Neuronal stem cell (in vitro differentiated cells): Measurements from ENCODE around the gene FOXC2.
A peak's percentile ranks its signal among the peaks of the same experiment; 100 is the strongest.

Source experiments
- DNase-seq: peaks from one replicate; pipeline ENCODE4 v3.0.0-alpha.2; 2013; ENCODE audit warnings: low spot score
- H2AFZ ChIP-seq: one replicate; pipeline ENCODE4 v1.6.1; 2013; ENCODE audit warnings: mild to moderate bottlenecking, low read length, inconsistent platforms
- H2AK5ac ChIP-seq: 2 replicates; pipeline ENCODE4 v1.6.1; 2013; ENCODE audit warnings: low read depth, mild to moderate bottlenecking, inconsistent platforms, low read length, moderate library complexity, mixed read lengths
- H2BK120ac ChIP-seq: 2 replicates; pipeline ENCODE4 v1.6.1; 2013; ENCODE audit warnings: low read depth, mild to moderate bottlenecking, inconsistent platforms, low read length, moderate library complexity, mixed read lengths
- H2BK12ac ChIP-seq: one replicate; pipeline ENCODE4 v1.6.1; 2013; ENCODE audit warnings: low read length, inconsistent platforms
- H2BK15ac ChIP-seq: 2 replicates; pipeline ENCODE4 v1.6.1; 2013; ENCODE audit warnings: mild to moderate bottlenecking, low read length, inconsistent platforms, mixed read lengths
- H2BK5ac ChIP-seq: one replicate; pipeline ENCODE4 v1.6.1; 2013; ENCODE audit warnings: inconsistent platforms, mild to moderate bottlenecking, low read length, moderate library complexity
- H3K14ac ChIP-seq: one replicate; pipeline ENCODE4 v1.6.1; 2013; ENCODE audit warnings: low read length, inconsistent platforms
- H3K18ac ChIP-seq: 2 replicates; pipeline ENCODE4 v1.6.1; 2013; ENCODE audit warnings: low read length, inconsistent platforms
- H3K23ac ChIP-seq: 2 replicates; pipeline ENCODE4 v1.6.1; 2013; ENCODE audit warnings: low read depth, mild to moderate bottlenecking, mixed read lengths, low read length, inconsistent platforms; ENCODE audit not compliant: poor library complexity
- H3K27ac ChIP-seq: replicated peaks from 3 replicates; pipeline ENCODE4 v1.5.1; 2013; ENCODE audit warnings: low read length, inconsistent platforms
- H3K27me3 ChIP-seq, 3 experiments: 2 replicates each; pipeline ENCODE4 v1.6.1; 2013; ENCODE audit warnings: low read length in 3 of 3, mild to moderate bottlenecking in 2 of 3, inconsistent platforms in 1 of 3, low read depth in 1 of 3, mixed read lengths in 1 of 3, moderate library complexity in 1 of 3; ENCODE audit not compliant: control insufficient read depth in 3 of 3, insufficient read depth in 3 of 3
- H3K36me3 ChIP-seq, 2 donors: replicated peaks in 1 of 2; 2 replicates each; pipeline ENCODE4 v1.6.1; 2013; ENCODE audit warnings: low read length in 2 of 2; ENCODE audit not compliant: control insufficient read depth in 2 of 2, insufficient read depth in 2 of 2
- H3K4ac ChIP-seq: 2 replicates; pipeline ENCODE4 v1.6.1; 2013; ENCODE audit warnings: inconsistent platforms, mild to moderate bottlenecking, low read length, moderate library complexity
- H3K4me1 ChIP-seq, 2 donors: 1 replicate in 1 of 2; 2 replicates in 1 of 2; pipeline ENCODE4 v1.6.1; 2013; ENCODE audit warnings: low read length in 2 of 2, low read depth in 1 of 2; ENCODE audit not compliant: control insufficient read depth in 2 of 2, insufficient read depth in 1 of 2
- H3K4me2 ChIP-seq: one replicate; pipeline ENCODE4 v1.6.1; 2013; ENCODE audit warnings: mild to moderate bottlenecking, low read length, inconsistent platforms; ENCODE audit not compliant: insufficient read depth, poor library complexity, severe bottlenecking
- H3K4me3 ChIP-seq, 2 donors: 2 replicates each; pipeline ENCODE4 v1.5.1; 2013; ENCODE audit warnings: low read length in 2 of 2, mild to moderate bottlenecking in 2 of 2, inconsistent platforms in 1 of 2, moderate library complexity in 1 of 2
- H3K79me1 ChIP-seq: one replicate; pipeline ENCODE4 v1.6.1; 2013; ENCODE audit warnings: low read depth, mild to moderate bottlenecking, inconsistent platforms, low read length, moderate library complexity
- H3K9ac ChIP-seq: one replicate; pipeline ENCODE4 v1.6.1; 2013; ENCODE audit warnings: mild to moderate bottlenecking, low read depth, low read length, inconsistent platforms; ENCODE audit not compliant: poor library complexity
- H3K9me3 ChIP-seq, 2 donors: replicated peaks in 1 of 2; 2 replicates each; pipeline versions ENCODE3 to v1.6.1; 2013; ENCODE audit warnings: low read length in 2 of 2, mild to moderate bottlenecking in 2 of 2, inconsistent platforms in 1 of 2, low read depth in 1 of 2, mixed read lengths in 1 of 2, moderate library complexity in 1 of 2; ENCODE audit not compliant: control insufficient read depth in 2 of 2, insufficient read depth in 1 of 2
- H4K8ac ChIP-seq: one replicate; pipeline ENCODE4 v1.6.1; 2013; ENCODE audit warnings: low read depth, mild to moderate bottlenecking, inconsistent platforms, low read length, moderate library complexity
- H4K91ac ChIP-seq: one replicate; pipeline ENCODE4 v1.6.1; 2013; ENCODE audit warnings: low read length, low read depth, mild to moderate bottlenecking, inconsistent platforms; ENCODE audit not compliant: poor library complexity
- WGBS, 2 donors: extraction: QIAGEN DNeasy Blood & Tissue Kit; methylation state at CpG; one replicate each; pipeline ENCODE4 v1.1.7; 2013; ENCODE audit warnings: missing lambda C conversion rate in 2 of 2, mixed read lengths in 1 of 2; ENCODE audit not compliant: insufficient read length in 2 of 2, insufficient replicate concordance in 1 of 2; ENCODE audit errors: extremely low coverage in 2 of 2; 5-methylcytosine and 5-hydroxymethylcytosine counted together

The FOXC2 gene

GRCh38 chr16:86580791-86581170 lies 14.2 kb downstream of the FOXC2 start:
- Histone ChIP-seq H3K36me3 (no peaks in the 10 kb centered on the region), H3K9me3 (peaks cover 0 to 1% of the 10 kb centered on the region in 2 donors), H3K27ac (no peak overlapping the region), H3K4me2 (no peak overlapping the region), H3K18ac (no peak overlapping the region), H2BK120ac (no peak overlapping the region), H2BK5ac (no peak overlapping the region), H3K4me3 (no peak overlapping the region), H4K91ac (no peak overlapping the region), H3K9ac (no peak overlapping the region), H2BK15ac (no peak overlapping the region), H3K4ac (no peak overlapping the region), H3K14ac (no peak overlapping the region), H2BK12ac (no peak overlapping the region), H3K79me1 (no peaks in the 10 kb centered on the region), H3K4me1 (peaks cover 0 to 10% of the 10 kb centered on the region in 2 donors), H4K8ac (no peak overlapping the region), H2AFZ (no peak overlapping the region), H3K27me3 (peaks cover 42 to 90% (median 60%) of the 10 kb centered on the region in 3 experiments), H3K23ac (no peak overlapping the region), H2AK5ac (no peak overlapping the region)
- WGBS, 2 donors, result no CpG with 5 or more reads among the region's 9 CpGs
- DNase-seq, result no peak

GRCh38 chr16:86581458-86581857 lies 14.8 kb downstream of the FOXC2 start:
- no peaks in the 10 kb centered on the region for H3K79me1 ChIP-seq
- no peak overlapping the region for H3K27ac ChIP-seq
- H4K91ac ChIP-seq, result no peak overlapping the region
- H3K14ac ChIP-seq, result no peak overlapping the region
- H2BK120ac ChIP-seq, result no peak overlapping the region
- H3K4me1 ChIP-seq, result peaks cover 0 to 9% of the 10 kb centered on the region in 2 donors
- DNase-seq, result no peak
- no peak overlapping the region for H3K4me2 ChIP-seq
- H3K18ac ChIP-seq, result no peak overlapping the region
- no peak overlapping the region for H2BK5ac ChIP-seq
- no peak overlapping the region for H3K9ac ChIP-seq
- H2BK15ac ChIP-seq, result no peak overlapping the region
- H3K4me3 ChIP-seq, result no peak overlapping the region
- no peak overlapping the region for H2AK5ac ChIP-seq
- H2AFZ ChIP-seq, result no peak overlapping the region
- peaks cover 0 to 1% of the 10 kb centered on the region in 2 donors for H3K9me3 ChIP-seq
- H4K8ac ChIP-seq, result no peak overlapping the region
- H3K4ac ChIP-seq, result no peak overlapping the region
- WGBS, 2 donors, result no CpG with 5 or more reads among the region's 4 CpGs
- H3K36me3 ChIP-seq, result no peaks in the 10 kb centered on the region
- H2BK12ac ChIP-seq, result no peak overlapping the region
- peaks cover 41 to 83% (median 57%) of the 10 kb centered on the region in 3 experiments for H3K27me3 ChIP-seq
- H3K23ac ChIP-seq, result no peak overlapping the region

GRCh38 chr16:86584071-86584685 lies 17.5 kb downstream of the FOXC2 start:
- no CpG with 5 or more reads among the region's 6 CpGs for WGBS, 2 donors
- no peak overlapping the region for H2BK12ac ChIP-seq
- no peak overlapping the region for H2BK120ac ChIP-seq
- no peak overlapping the region for H2BK15ac ChIP-seq
- H3K4me3 ChIP-seq, result no peak overlapping the region
- no peaks in the 10 kb centered on the region for H3K36me3 ChIP-seq
- H3K27me3 ChIP-seq, result peaks cover 14 to 56% (median 30%) of the 10 kb centered on the region in 3 experiments
- peak overlapping the region; percentile 56 for H3K23ac ChIP-seq
- peaks cover 0 to 2% of the 10 kb centered on the region in 2 donors for H3K4me1 ChIP-seq
- no peak overlapping the region for H3K4me2 ChIP-seq
- H3K79me1 ChIP-seq, result no peaks in the 10 kb centered on the region
- H3K27ac ChIP-seq, result no peak overlapping the region
- no peak overlapping the region for H2AFZ ChIP-seq
- peak overlapping the region; percentile 85 for H2AK5ac ChIP-seq
- peak overlapping the region; percentile 71 for H3K18ac ChIP-seq
- H3K9ac ChIP-seq, result no peak overlapping the region
- no peak overlapping the region for H4K8ac ChIP-seq
- DNase-seq, result no peak
- H2BK5ac ChIP-seq, result no peak overlapping the region
- no peak overlapping the region for H3K4ac ChIP-seq
- no peak overlapping the region for H3K14ac ChIP-seq
- no peak overlapping the region for H4K91ac ChIP-seq
- no peaks in the 10 kb centered on the region for H3K9me3 ChIP-seq

GRCh38 chr16:86584726-86585721 lies 18.4 kb downstream of the FOXC2 start:
- no peak overlapping the region for H2AK5ac ChIP-seq
- no peak overlapping the region for H3K23ac ChIP-seq
- H3K14ac ChIP-seq, result no peak overlapping the region
- no peak overlapping the region for H2AFZ ChIP-seq
- no peak overlapping the region for H3K4ac ChIP-seq
- no peak overlapping the region for H3K4me3 ChIP-seq
- no peak overlapping the region for H3K4me2 ChIP-seq
- no peak overlapping the region for H3K27ac ChIP-seq
- H4K91ac ChIP-seq, result peak overlapping the region; percentile 20
- peaks cover 6 to 47% (median 21%) of the 10 kb centered on the region in 3 experiments for H3K27me3 ChIP-seq
- no peak overlapping the region for H4K8ac ChIP-seq
- H3K9me3 ChIP-seq, result no peaks in the 10 kb centered on the region
- H3K79me1 ChIP-seq, result no peaks in the 10 kb centered on the region
- no peak overlapping the region for H2BK5ac ChIP-seq
- no peaks in the 10 kb centered on the region for H3K4me1 ChIP-seq
- no peak overlapping the region for H2BK12ac ChIP-seq
- peak overlapping the region; percentile 2 for H3K18ac ChIP-seq
- WGBS, 2 donors, result no CpG with 5 or more reads among the region's 12 CpGs
- H3K36me3 ChIP-seq, result no peaks in the 10 kb centered on the region
- no peak overlapping the region for H2BK15ac ChIP-seq
- DNase-seq, result no peak
- no peak overlapping the region for H3K9ac ChIP-seq
- no peak overlapping the region for H2BK120ac ChIP-seq
